Regular cardiac myocyte (primary cell): ENCODE measurements around the gene RCBTB1. TPM values are rescaled to one million over a fixed set of nuclear protein-coding genes. Genes with fewer than 3 reads are reported as not detected.

Source experiments
- total RNA-seq: library from RNA; depleted of rRNA; stranded (reverse); fragments of >200 nt; gene quantifications from 2 replicates; pipeline ENCODE4 v1.2.3, GENCODE V29; 2014

RCBTB1 gene
- total RNA-seq, result 16.7 and 21.4 TPM in 2 replicates

GRCh38 chr13:49585220-49586157, at the start of gene RCBTB1:
RCBTB1 (minus strand) TSS chr13:49585558; CDS start chr13:49567279, 18,279 bp downstream.

GRCh38 chr13:49627831-49628652, 42.7 kb upstream of the RCBTB1 start, which contains the start of gene ARL11:
ARL11 (plus strand) TSS chr13:49628507; CDS start chr13:49630448, 1,941 bp downstream.

GRCh38 chr13:49495783-49496762, 89.3 kb downstream of the RCBTB1 start, which contains the start of gene PHF11:
PHF11 (plus strand) TSS chr13:49495953; CDS start chr13:49496002, 49 bp downstream.

Other genes starting within 250 kb of the RCBTB1 start
- 7.5 and 7.9 TPM in 2 replicates for gene CAB39L, start 141.5 kb downstream of the RCBTB1 start, total RNA-seq
- 6.3 and 11.6 TPM in 2 replicates for gene SETDB2, start 141.3 kb downstream of the RCBTB1 start, total RNA-seq
- gene PHF11, start 89.6 kb downstream of the RCBTB1 start, total RNA-seq, result 12.8 and 16.3 TPM in 2 replicates
- gene ARL11, start 42.9 kb upstream of the RCBTB1 start, total RNA-seq, result under 0.01 TPM in 1 of 2 replicates, not detected in the other
- 56.9 and 71.1 TPM in 2 replicates for gene EBPL, start 105.9 kb upstream of the RCBTB1 start, total RNA-seq
- 27.6 and 39.9 TPM in 2 replicates for gene KPNA3, start 207.1 kb upstream of the RCBTB1 start, total RNA-seq